DOHH2 (cell line): Measurements from ENCODE around the gene TEAD4.

ENCODE experiments used
- EZH2phosphoT487 ChIP-seq: fragments of 200-600 bp; sonication (generic); IDR thresholded peaks from 2 replicates; pipeline ENCODE4 v1.6.1; 2017; ENCODE audit warnings: borderline replicate concordance, mild to moderate bottlenecking, antibody characterized with exemption, low read length, moderate library complexity, mixed read lengths
- TF ChIP-seq, protein P1 (sequence below): fragments of 200-600 bp; sonication (generic); IDR thresholded peaks from one replicate; pipeline ENCODE4 v1.5.1; 2014; ENCODE audit warnings: antibody characterized with exemption, mild to moderate bottlenecking, low read depth, low read length; ENCODE audit not compliant: poor library complexity, severe bottlenecking

DNA sequence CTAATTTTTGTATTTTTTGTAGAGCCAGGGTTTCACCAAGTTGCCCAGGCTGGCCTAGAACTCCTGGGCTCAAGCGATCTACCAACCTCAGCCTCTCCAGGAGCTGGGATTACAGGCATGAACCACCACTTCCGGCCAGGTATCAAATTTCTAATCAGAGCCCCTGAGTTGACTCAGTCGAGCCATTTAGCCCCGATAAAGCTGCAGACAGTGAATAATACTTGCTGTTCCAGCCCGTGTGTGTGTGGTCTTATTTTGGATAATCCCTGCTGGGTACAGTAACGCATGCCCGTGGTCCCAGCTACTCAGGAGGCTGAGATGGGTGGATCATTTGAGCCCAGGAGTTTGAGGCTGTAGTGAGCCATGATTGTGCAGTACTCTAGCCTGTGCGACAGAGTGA is 57.0 kb downstream of the TEAD4 start:
- TF ChIP-seq, protein P1, sequence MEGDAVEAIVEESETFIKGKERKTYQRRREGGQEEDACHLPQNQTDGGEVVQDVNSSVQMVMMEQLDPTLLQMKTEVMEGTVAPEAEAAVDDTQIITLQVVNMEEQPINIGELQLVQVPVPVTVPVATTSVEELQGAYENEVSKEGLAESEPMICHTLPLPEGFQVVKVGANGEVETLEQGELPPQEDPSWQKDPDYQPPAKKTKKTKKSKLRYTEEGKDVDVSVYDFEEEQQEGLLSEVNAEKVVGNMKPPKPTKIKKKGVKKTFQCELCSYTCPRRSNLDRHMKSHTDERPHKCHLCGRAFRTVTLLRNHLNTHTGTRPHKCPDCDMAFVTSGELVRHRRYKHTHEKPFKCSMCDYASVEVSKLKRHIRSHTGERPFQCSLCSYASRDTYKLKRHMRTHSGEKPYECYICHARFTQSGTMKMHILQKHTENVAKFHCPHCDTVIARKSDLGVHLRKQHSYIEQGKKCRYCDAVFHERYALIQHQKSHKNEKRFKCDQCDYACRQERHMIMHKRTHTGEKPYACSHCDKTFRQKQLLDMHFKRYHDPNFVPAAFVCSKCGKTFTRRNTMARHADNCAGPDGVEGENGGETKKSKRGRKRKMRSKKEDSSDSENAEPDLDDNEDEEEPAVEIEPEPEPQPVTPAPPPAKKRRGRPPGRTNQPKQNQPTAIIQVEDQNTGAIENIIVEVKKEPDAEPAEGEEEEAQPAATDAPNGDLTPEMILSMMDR, result no peak
- TF ChIP-seq EZH2phosphoT487, result no peak
